GM21528 (cell line): Measurements from ENCODE around the gene PRADC1.
"Not testable (repeated sequence)": the region's sequence is repeated elsewhere in the genome, so short reads cannot be mapped to it uniquely, and the experiment has no call there.

ENCODE experiments used
- ATAC-seq: cut with Tn5 transposase; IDR thresholded peaks from one replicate; pipeline ENCODE4 v1.9.1; 2021; ENCODE audit warnings: mild to moderate bottlenecking, moderate library complexity; ENCODE audit not compliant: unreplicated experiment, low FRiP score

PRADC1 gene

DNA sequence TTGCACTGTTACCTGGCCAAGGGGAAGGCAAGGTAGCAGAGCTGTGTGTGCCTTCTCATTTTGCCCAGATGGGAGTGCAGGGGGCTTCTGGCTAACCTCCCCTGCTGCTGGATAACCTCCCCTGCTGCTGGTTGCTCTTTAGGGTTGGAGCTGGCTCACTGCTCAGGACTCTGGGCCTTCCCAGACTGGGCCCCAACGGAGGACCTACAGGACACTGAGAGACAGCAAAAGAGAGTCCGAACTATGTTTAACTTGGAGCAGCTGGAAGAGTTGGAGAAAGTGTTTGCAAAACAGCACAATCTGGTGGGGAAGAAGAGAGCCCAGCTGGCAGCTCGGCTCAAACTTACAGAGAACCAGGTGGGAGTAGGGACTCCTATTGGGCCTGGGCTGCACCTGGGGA is 24.8 kb downstream of the PRADC1 start:
- no peak for ATAC-seq

DNA sequence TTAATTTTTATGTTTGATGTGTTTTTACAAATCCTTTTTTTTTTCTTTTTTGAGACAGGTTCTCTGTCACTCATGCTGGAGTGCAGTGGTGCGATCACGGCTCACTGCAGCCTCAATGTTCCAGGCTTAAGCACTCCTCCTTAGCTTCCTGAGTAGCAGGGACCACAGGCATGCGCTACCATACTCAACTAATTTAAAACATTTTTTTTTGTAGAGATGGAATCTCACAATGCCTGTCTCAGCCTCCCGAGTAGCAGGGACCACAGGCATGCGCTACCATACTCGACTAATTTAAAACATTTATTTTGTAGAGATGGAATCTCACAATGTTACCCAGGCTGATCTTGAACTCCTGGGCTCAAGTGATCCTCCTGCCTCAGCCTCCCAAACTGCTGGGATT is 27.4 kb downstream of the PRADC1 start:
- ATAC-seq: no peak

DNA sequence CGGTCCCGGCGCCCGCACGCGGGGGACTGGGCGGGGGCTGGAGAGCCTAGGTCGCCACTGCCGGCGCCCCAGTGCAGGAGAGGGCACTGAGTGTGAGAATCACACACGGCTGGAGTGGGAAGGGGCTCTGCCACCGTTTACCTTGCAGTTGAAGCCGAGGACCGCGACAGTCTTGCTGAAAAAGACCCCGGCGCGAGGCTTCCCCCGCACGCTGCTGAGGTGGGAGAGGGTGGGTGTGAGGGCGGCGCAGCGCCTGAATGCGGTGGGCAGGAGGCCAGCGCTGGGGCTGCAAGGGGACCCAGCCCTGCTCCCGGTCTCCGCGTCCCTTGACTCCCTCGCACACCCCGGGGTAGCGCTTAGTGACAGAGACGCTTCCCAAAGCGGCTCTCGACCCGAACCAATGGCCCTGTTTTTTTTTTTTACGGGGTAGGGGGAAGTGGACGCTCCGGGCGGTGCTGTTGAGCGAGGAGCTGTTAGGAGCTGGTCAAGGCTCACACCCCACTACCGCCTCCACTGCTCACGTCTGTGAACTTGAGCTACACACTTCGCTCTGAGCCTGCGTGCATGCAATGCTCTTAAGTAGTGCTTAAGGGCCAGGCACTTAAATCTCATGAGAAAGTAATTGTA is 29.9 kb downstream of the PRADC1 start:
- ATAC-seq: no peak

DNA sequence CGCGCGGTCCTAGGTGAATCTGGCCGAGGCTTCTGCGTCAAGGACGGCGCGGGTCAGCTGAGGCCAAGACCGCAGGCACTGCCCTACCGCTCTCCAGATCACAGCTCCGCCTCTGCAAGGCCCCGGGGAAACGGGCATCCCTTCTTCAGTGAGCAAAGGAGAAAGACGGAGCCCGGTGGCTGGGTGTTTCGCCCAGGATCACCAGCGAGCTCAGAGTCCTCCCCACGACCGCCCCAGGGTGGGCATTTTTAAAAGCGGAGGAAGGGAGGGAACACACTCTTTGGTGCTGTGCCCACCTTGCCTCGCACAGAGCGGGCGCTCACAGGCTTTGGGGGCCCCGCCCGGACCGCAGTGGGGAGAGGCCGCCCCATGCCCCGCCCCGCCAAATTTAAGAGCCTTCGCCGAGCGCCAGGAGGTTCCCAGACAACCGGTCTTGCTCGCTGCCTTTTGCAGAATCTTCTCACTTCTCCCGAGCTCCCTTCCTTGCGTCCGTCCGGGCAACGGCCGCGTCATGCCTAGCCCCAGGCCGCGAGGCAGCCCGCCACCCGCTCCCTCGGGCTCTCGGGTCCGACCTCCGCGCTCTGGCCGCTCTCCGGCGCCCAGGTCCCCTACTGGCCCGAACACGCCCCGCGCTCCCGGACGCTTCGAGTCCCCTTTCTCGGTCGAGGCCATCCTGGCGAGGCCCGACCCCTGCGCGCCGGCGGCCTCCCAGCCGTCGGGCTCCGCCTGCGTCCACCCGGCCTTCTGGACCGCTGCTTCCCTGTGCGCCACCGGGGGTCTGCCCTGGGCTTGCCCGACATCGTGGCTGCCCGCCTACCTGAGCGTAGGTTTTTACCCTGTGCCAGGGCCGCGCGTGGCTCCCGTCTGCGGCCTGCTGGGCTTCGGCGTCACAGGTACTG is 30.6 kb downstream of the PRADC1 start, which contains the start of gene NOTO:
Gene NOTO, plus strand, starts transcription at position 419 of the 899 bp plus-strand sequence. Its CDS starts 93 bp downstream, at position 512.
- ATAC-seq: no peak

DNA sequence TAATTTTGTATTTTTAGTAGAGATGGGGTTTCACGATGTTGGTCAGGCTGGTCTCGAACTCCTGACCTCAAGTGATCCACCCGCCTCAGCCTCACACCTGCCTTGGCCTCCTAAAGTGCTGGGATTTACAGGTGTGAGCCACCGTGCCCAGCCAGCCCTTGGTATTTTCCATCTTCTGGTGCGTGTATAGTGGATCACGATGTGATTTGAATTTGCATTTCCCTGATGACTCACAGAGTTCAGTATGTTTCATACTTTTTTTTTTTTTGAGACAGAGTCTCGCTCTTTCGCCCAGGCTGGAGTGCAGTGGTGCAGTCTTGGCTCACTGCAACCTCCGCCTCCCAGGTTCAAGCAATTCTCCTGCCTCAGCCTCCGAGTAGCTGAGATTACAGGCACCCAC is 32.8 kb downstream of the PRADC1 start:
- not testable (repeated sequence) for ATAC-seq

DNA sequence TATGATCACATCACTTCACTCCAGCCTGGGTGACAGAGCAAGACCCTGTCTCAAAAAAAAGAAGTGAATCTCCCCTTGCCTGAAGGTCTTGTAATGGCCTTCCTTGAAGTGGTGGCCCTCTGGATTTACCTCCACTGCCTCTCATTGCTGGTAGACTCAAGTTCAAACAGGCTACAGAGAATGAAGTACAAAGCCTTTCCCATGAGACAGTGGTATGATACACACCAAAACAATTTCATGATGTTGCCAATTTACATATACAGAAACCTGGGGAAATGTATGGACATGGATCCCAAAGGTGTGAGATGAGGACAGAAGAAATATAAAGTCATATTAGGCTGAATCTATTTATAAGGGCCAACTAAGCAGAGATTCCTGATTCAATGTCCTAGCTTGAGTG is 35.5 kb downstream of the PRADC1 start:
- no peak for ATAC-seq

DNA sequence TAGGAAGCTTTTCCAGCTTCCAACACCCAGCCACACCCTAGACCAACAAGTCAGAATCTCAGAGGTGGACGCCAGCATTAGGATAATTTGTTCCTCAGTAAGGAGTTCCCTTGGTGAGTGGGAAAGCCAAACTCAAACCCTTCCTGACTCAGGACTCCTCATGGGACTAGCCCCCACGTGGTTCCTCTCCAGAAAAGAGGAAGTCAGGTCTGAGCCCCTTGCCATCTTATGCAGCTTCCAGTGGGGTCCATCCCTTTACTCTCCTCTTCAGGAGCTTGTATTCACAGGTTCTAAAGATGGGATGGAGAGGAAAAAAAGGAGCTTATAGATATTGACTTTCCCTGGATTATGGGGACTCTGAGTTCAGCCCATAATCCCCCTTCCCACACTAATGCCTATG is 45.5 kb downstream of the PRADC1 start:
- ATAC-seq: no peak

DNA sequence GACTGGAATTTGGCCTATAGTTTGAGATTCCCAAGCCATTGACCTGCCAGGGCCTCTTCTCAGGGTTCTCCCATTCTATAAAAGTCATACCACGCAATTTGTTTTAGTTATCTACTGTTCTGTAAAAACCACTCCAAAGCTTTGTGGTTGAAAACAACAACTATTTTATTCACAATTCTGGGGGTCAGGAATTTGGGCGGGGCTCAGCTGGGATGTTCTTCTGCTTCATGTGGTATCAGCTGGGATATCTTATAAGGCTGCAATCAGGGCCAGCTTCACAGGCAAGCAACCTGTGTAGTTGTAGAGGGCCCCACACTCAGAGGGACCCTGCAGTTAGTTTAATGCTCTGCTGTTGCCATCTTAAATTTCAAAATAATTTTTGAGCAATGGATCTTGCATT is 47.1 kb downstream of the PRADC1 start:
- ATAC-seq: no peak
